ENCODE data around the gene TNFSF18.

TNFSF18 gene

GRCh38 chr1:173038875-173039554 is 11.7 kb downstream of the TNFSF18 start:
- Histone ChIP-seq H3K4me3 (ENCODE audit: low read length) (no peak overlapping the region), H3K36me3 (ENCODE audit: insufficient read depth, low read depth, low read length) (no peaks in the 10 kb centered on the region), H3K27me3 (ENCODE audit: insufficient read depth, low read length) (no peaks in the 10 kb centered on the region), H3K4me1 (ENCODE audit: insufficient read depth, low read length) (peaks cover 4% of the 10 kb centered on the region), H3K9ac (ENCODE audit: low read depth, low read length) (no peak overlapping the region), H3K27ac (ENCODE audit: low read length) (no peak overlapping the region), H3K9me3 (ENCODE audit: insufficient read depth, low read depth, low read length) (no peaks in the 10 kb centered on the region)

GRCh38 chr1:173024543-173024942 is 26.2 kb downstream of the TNFSF18 start:
- H3K4me3 ChIP-seq (ENCODE audit: low read length), result no peak overlapping the region
- H3K27me3 ChIP-seq (ENCODE audit: insufficient read depth, low read length), result no peaks in the 10 kb centered on the region
- no peaks in the 10 kb centered on the region for H3K9me3 ChIP-seq (ENCODE audit: insufficient read depth, low read depth, low read length)
- no peaks in the 10 kb centered on the region for H3K36me3 ChIP-seq (ENCODE audit: insufficient read depth, low read depth, low read length)
- no peak overlapping the region for H3K9ac ChIP-seq (ENCODE audit: low read depth, low read length)
- no peaks in the 10 kb centered on the region for H3K4me1 ChIP-seq (ENCODE audit: insufficient read depth, low read length)
- no peak overlapping the region for H3K27ac ChIP-seq (ENCODE audit: low read length)

- Histone ChIP-seq H3K36me3 (ENCODE audit: insufficient read depth, low read depth, low read length) (no peaks in the 10 kb centered on the region), H3K27me3 (ENCODE audit: insufficient read depth, low read length) (no peaks in the 10 kb centered on the region), H3K4me1 (ENCODE audit: insufficient read depth, low read length) (no peaks in the 10 kb centered on the region), H3K9me3 (ENCODE audit: insufficient read depth, low read depth, low read length) (no peaks in the 10 kb centered on the region), H3K9ac (ENCODE audit: low read depth, low read length) (no peak overlapping the region), H3K27ac (ENCODE audit: low read length) (no peak overlapping the region), H3K4me3 (ENCODE audit: low read length) (no peak overlapping the region)
These were observed 27.4 kb downstream of the TNFSF18 start for GRCh38 chr1:173023343-173023742.

GRCh38 chr1:173020138-173020750 is 30.5 kb downstream of the TNFSF18 start:
- H3K9ac ChIP-seq (ENCODE audit: low read depth, low read length), result no peak overlapping the region
- no peaks in the 10 kb centered on the region for H3K27me3 ChIP-seq (ENCODE audit: insufficient read depth, low read length)
- no peaks in the 10 kb centered on the region for H3K36me3 ChIP-seq (ENCODE audit: insufficient read depth, low read depth, low read length)
- no peak overlapping the region for H3K4me3 ChIP-seq (ENCODE audit: low read length)
- no peaks in the 10 kb centered on the region for H3K9me3 ChIP-seq (ENCODE audit: insufficient read depth, low read depth, low read length)
- H3K4me1 ChIP-seq (ENCODE audit: insufficient read depth, low read length), result no peaks in the 10 kb centered on the region
- H3K27ac ChIP-seq (ENCODE audit: low read length), result no peak overlapping the region

GRCh38 chr1:173017792-173018191 is 32.9 kb downstream of the TNFSF18 start:
- no peaks in the 10 kb centered on the region for H3K27me3 ChIP-seq (ENCODE audit: insufficient read depth, low read length)
- H3K4me1 ChIP-seq (ENCODE audit: insufficient read depth, low read length), result no peaks in the 10 kb centered on the region
- no peak overlapping the region for H3K9ac ChIP-seq (ENCODE audit: low read depth, low read length)
- H3K4me3 ChIP-seq (ENCODE audit: low read length), result no peak overlapping the region
- no peak overlapping the region for H3K27ac ChIP-seq (ENCODE audit: low read length)
- no peaks in the 10 kb centered on the region for H3K36me3 ChIP-seq (ENCODE audit: insufficient read depth, low read depth, low read length)
- no peaks in the 10 kb centered on the region for H3K9me3 ChIP-seq (ENCODE audit: insufficient read depth, low read depth, low read length)

- Histone ChIP-seq H3K27ac (ENCODE audit: low read length) (no peak overlapping the region), H3K9me3 (ENCODE audit: insufficient read depth, low read depth, low read length) (no peaks in the 10 kb centered on the region), H3K4me3 (ENCODE audit: low read length) (no peak overlapping the region), H3K4me1 (ENCODE audit: insufficient read depth, low read length) (no peaks in the 10 kb centered on the region), H3K9ac (ENCODE audit: low read depth, low read length) (no peak overlapping the region), H3K36me3 (ENCODE audit: insufficient read depth, low read depth, low read length) (no peaks in the 10 kb centered on the region), H3K27me3 (ENCODE audit: insufficient read depth, low read length) (no peaks in the 10 kb centered on the region)
These were observed 34.3 kb downstream of the TNFSF18 start for GRCh38 chr1:173016419-173016818.

GRCh38 chr1:173015629-173016028 is 35.1 kb downstream of the TNFSF18 start:
- no peak overlapping the region for H3K4me3 ChIP-seq (ENCODE audit: low read length)
- H3K4me1 ChIP-seq (ENCODE audit: insufficient read depth, low read length), result no peaks in the 10 kb centered on the region
- H3K27me3 ChIP-seq (ENCODE audit: insufficient read depth, low read length), result no peaks in the 10 kb centered on the region
- no peaks in the 10 kb centered on the region for H3K36me3 ChIP-seq (ENCODE audit: insufficient read depth, low read depth, low read length)
- H3K9me3 ChIP-seq (ENCODE audit: insufficient read depth, low read depth, low read length), result no peaks in the 10 kb centered on the region
- H3K9ac ChIP-seq (ENCODE audit: low read depth, low read length), result no peak overlapping the region
- H3K27ac ChIP-seq (ENCODE audit: low read length), result no peak overlapping the region

GRCh38 chr1:173014160-173014559 is 36.6 kb downstream of the TNFSF18 start:
- Histone ChIP-seq H3K4me1 (ENCODE audit: insufficient read depth, low read length) (no peaks in the 10 kb centered on the region), H3K27me3 (ENCODE audit: insufficient read depth, low read length) (no peaks in the 10 kb centered on the region), H3K9me3 (ENCODE audit: insufficient read depth, low read depth, low read length) (no peaks in the 10 kb centered on the region), H3K4me3 (ENCODE audit: low read length) (no peak overlapping the region), H3K9ac (ENCODE audit: low read depth, low read length) (no peak overlapping the region), H3K36me3 (ENCODE audit: insufficient read depth, low read depth, low read length) (no peaks in the 10 kb centered on the region), H3K27ac (ENCODE audit: low read length) (no peak overlapping the region)

- no peak overlapping the region for H3K27ac ChIP-seq (ENCODE audit: low read length)
- H3K4me1 ChIP-seq (ENCODE audit: insufficient read depth, low read length), result no peaks in the 10 kb centered on the region
- H3K4me3 ChIP-seq (ENCODE audit: low read length), result no peak overlapping the region
- no peaks in the 10 kb centered on the region for H3K9me3 ChIP-seq (ENCODE audit: insufficient read depth, low read depth, low read length)
- H3K9ac ChIP-seq (ENCODE audit: low read depth, low read length), result no peak overlapping the region
- H3K36me3 ChIP-seq (ENCODE audit: insufficient read depth, low read depth, low read length), result no peaks in the 10 kb centered on the region
- no peaks in the 10 kb centered on the region for H3K27me3 ChIP-seq (ENCODE audit: insufficient read depth, low read length)
These were observed 38.6 kb downstream of the TNFSF18 start for GRCh38 chr1:173012126-173012525.

- Histone ChIP-seq H3K27me3 (ENCODE audit: insufficient read depth, low read length) (no peaks in the 10 kb centered on the region), H3K27ac (ENCODE audit: low read length) (no peak overlapping the region), H3K9me3 (ENCODE audit: insufficient read depth, low read depth, low read length) (no peaks in the 10 kb centered on the region)
These were observed 41.1 kb downstream of the TNFSF18 start for GRCh38 chr1:173009597-173009996.

GRCh38 chr1:173005196-173005864 is 45.4 kb downstream of the TNFSF18 start:
- Histone ChIP-seq H3K27ac (ENCODE audit: low read length) (no peak overlapping the region), H3K9ac (ENCODE audit: low read depth, low read length) (no peak overlapping the region), H3K27me3 (ENCODE audit: insufficient read depth, low read length) (no peaks in the 10 kb centered on the region), H3K4me3 (ENCODE audit: low read length) (no peak overlapping the region), H3K9me3 (ENCODE audit: insufficient read depth, low read depth, low read length) (peaks cover 2% of the 10 kb centered on the region; the same call in 1 of the 2 replicates), H3K4me1 (ENCODE audit: insufficient read depth, low read length) (no peaks in the 10 kb centered on the region), H3K36me3 (ENCODE audit: insufficient read depth, low read depth, low read length) (no peaks in the 10 kb centered on the region)

More at GRCh38 chr1:173009597-173009996, 41.1 kb downstream of the TNFSF18 start:
- no peaks in the 10 kb centered on the region for H3K36me3 ChIP-seq (ENCODE audit: insufficient read depth, low read depth, low read length)
- H3K4me3 ChIP-seq (ENCODE audit: low read length), result no peak overlapping the region
- no peaks in the 10 kb centered on the region for H3K4me1 ChIP-seq (ENCODE audit: insufficient read depth, low read length)
- no peak overlapping the region for H3K9ac ChIP-seq (ENCODE audit: low read depth, low read length)

Measured in iPS-20b (cell line).